HK-2 (cell line): ENCODE results near the gene VRTN.

Source experiments
- DNase-seq: peaks from one replicate; pipeline ENCODE4 v3.0.0-alpha.2; 2018; ENCODE audit not compliant: unreplicated experiment

The VRTN gene

GRCh38 chr14:74392616-74393570 lies 44.6 kb downstream of the VRTN start:
- no peak for DNase-seq

GRCh38 chr14:74394549-74394948 lies 46.3 kb downstream of the VRTN start:
- DNase-seq: no peak

- DNase-seq: no peak
Observed at GRCh38 chr14:74395094-74395493, 46.8 kb downstream of the VRTN start.

GRCh38 chr14:74400031-74400685 lies 51.9 kb downstream of the VRTN start:
- DNase-seq: no peak

- DNase-seq: no peak
Observed at GRCh38 chr14:74400919-74401503, 52.7 kb downstream of the VRTN start.

GRCh38 chr14:74401504-74402241 lies 53.4 kb downstream of the VRTN start:
- DNase-seq: peak; percentile 58

- DNase-seq: no peak
Observed at GRCh38 chr14:74402401-74403251, 54.4 kb downstream of the VRTN start.

- DNase-seq: no peak
Observed at GRCh38 chr14:74403619-74404417, 55.5 kb downstream of the VRTN start.

- no peak for DNase-seq
Observed at GRCh38 chr14:74404435-74404834, 56.2 kb downstream of the VRTN start.

- no peak for DNase-seq
Observed at GRCh38 chr14:74405663-74406062, 57.4 kb downstream of the VRTN start.

GRCh38 chr14:74407021-74407800 lies 58.9 kb downstream of the VRTN start:
- no peak for DNase-seq

- no peak for DNase-seq
Observed at GRCh38 chr14:74407801-74408154, 59.5 kb downstream of the VRTN start.

GRCh38 chr14:74408870-74409269 lies 60.6 kb downstream of the VRTN start:
- DNase-seq: no peak

- no peak for DNase-seq
Observed at GRCh38 chr14:74409441-74409840, 61.2 kb downstream of the VRTN start.
